Activated CD4-positive, CD25-positive, alpha-beta regulatory T cell treated with anti-CD3 and anti-CD28 coated beads, Interleukin-2, amount 50 U/mL, for 24 hours (primary cell): ENCODE data around the gene TMEM126B.

Experiments used
- ATAC-seq, 2 donors: fragments of 150-1000 bp; cut with Tn5 transposase; one replicate each; pipeline ENCODE4 v1.10.0; 2021; ENCODE audit warnings: mild to moderate bottlenecking in 1 of 2, moderate library complexity in 1 of 2

The TMEM126B gene

GRCh38 chr11:85685125-85685819 is 56.9 kb downstream of the TMEM126B start:
- no peak for ATAC-seq

GRCh38 chr11:85685820-85686459 is 57.5 kb downstream of the TMEM126B start, which contains the start of gene CCDC89:
Gene CCDC89 (minus strand): TSS chr11:85686195. CDS start chr11:85686130, 65 bp downstream.
- no peak for ATAC-seq
